Keratinocyte (primary cell): ENCODE data around the gene HOXD11.

Source experiments
- EZH2 ChIP-seq: IDR thresholded peaks from one replicate; pipeline ENCODE4 v1.6.1; 2012; ENCODE audit warnings: inconsistent platforms, mild to moderate bottlenecking, low read length, moderate library complexity
- TF ChIP-seq, protein P1 (sequence below), 3 experiments: IDR thresholded peaks in 1 of 3; conservative IDR thresholded peaks in 1 of 3; optimal IDR thresholded peaks in 1 of 3; 2 replicates in 2 of 3; 3 replicates in 1 of 3; pipeline versions ENCODE3 to v1.5.1; 2011; ENCODE audit warnings: low read length in 3 of 3, mild to moderate bottlenecking in 3 of 3, moderate library complexity in 2 of 3, control low read depth in 1 of 3, inconsistent platforms in 1 of 3; ENCODE audit not compliant: insufficient read depth in 2 of 3; ENCODE audit errors: extremely low read depth in 1 of 3

DNA sequence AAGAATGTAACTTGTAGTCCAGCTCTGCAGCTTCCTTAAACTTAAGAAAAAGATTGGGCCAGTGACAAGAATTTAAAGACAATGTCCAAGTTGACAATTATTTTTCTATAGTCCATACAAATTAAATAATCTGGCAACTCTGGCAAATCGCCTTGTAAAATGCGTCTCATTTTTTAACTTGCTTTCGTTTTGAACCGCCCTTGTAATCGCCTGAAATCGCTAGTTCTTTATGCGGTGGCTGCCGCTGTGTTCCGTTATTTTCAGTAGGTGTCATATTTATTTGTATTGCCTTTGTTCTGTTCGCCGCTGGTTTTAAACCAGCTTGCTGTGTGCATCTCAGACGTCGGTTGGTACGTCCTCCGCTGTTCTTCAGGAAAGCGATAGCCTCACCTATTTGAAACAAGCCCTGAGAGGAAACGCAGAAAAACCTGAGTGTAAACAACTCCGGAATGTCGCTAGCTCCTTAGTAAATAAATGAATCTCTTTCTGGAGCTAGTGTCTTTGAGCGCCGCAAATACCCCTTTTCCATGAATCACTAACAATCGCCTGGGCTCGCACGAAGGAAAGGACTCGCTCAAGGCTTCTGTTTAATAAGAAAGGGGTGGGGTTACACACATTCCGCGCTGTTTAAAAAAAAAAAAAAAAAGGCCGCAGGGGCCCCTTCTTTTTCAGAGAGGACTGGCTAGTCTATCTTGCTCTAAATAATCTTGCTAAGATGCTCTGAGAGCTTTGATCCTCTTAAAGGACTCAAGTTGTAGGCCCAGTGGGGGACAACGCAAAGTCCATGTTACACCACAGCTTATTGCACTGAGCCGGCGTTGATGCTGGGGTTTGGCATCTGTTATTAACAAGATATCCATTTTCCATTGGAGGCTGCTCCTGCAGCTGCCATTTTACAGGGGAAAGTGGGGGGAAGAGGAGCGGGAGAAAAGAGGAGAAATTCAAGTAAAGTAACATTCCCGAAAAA lies 25.4 kb downstream of the HOXD11 start:
- TF ChIP-seq, protein P1, sequence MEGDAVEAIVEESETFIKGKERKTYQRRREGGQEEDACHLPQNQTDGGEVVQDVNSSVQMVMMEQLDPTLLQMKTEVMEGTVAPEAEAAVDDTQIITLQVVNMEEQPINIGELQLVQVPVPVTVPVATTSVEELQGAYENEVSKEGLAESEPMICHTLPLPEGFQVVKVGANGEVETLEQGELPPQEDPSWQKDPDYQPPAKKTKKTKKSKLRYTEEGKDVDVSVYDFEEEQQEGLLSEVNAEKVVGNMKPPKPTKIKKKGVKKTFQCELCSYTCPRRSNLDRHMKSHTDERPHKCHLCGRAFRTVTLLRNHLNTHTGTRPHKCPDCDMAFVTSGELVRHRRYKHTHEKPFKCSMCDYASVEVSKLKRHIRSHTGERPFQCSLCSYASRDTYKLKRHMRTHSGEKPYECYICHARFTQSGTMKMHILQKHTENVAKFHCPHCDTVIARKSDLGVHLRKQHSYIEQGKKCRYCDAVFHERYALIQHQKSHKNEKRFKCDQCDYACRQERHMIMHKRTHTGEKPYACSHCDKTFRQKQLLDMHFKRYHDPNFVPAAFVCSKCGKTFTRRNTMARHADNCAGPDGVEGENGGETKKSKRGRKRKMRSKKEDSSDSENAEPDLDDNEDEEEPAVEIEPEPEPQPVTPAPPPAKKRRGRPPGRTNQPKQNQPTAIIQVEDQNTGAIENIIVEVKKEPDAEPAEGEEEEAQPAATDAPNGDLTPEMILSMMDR (optimal IDR thresholded peaks at IDR 0.05 in 1 of 3, IDR thresholded peaks at IDR 0.05 in 1 of 3, conservative IDR thresholded peaks at IDR 0.05 in 1 of 3; ENCODE audit: extremely low read depth in 1 of 3, insufficient read depth in 2 of 3, low read length in 3 of 3): no peak
- peak; percentile 34 for TF ChIP-seq EZH2
